Spinal cord (tissue), 10 donors: Measurements from ENCODE around the gene CDX1. TPM values are rescaled to one million over a fixed set of nuclear protein-coding genes. Genes with fewer than 3 reads are reported as not detected.

Experiments used
- DNase-seq, 6 donors: peaks; one replicate each; pipeline versions ENCODE4 v3.0.0 to v3.0.0-alpha.2; 2013 to 2015; ENCODE audit warnings: low spot score in 6 of 6, low read depth in 4 of 6
- H3K27ac ChIP-seq: one replicate; pipeline ENCODE4 v1.5.1; 2013; ENCODE audit warnings: low read depth, low read length, control low read depth
- H3K27me3 ChIP-seq: one replicate; pipeline ENCODE4 v1.6.1; 2013; ENCODE audit warnings: low read length; ENCODE audit not compliant: control insufficient read depth, insufficient read depth
- H3K36me3 ChIP-seq: one replicate; pipeline ENCODE4 v1.6.1; 2013; ENCODE audit warnings: low read length; ENCODE audit not compliant: control insufficient read depth, insufficient read depth
- H3K4me1 ChIP-seq: one replicate; pipeline ENCODE4 v1.6.1; 2013; ENCODE audit warnings: low read length; ENCODE audit not compliant: control insufficient read depth, insufficient read depth
- H3K4me3 ChIP-seq: one replicate; pipeline ENCODE4 v1.5.1; 2013; ENCODE audit warnings: low read depth, low read length, control low read depth
- H3K9me3 ChIP-seq: one replicate; pipeline ENCODE4 v1.6.1; 2013; ENCODE audit warnings: low read length; ENCODE audit not compliant: control insufficient read depth, insufficient read depth
- WGBS: methylation state at CpG from one replicate; pipeline ENCODE4 v1.1.5; 2013; ENCODE audit warnings: missing lambda C conversion rate; ENCODE audit not compliant: insufficient coverage; 5-methylcytosine and 5-hydroxymethylcytosine counted together
- polyA plus RNA-seq, 2 donors: library from polyadenylated mRNA; unstranded; fragments of 120-200 nt; gene quantifications; one replicate each; pipeline ENCODE4 v1.2.1, GENCODE V29; 2013; ENCODE audit not compliant: insufficient read length in 2 of 2
- total RNA-seq, 2 donors: library from RNA; depleted of rRNA in 1 of 2; stranded (reverse); fragments of 120-200 nt in 1 of 2; fragments of >200 nt in 1 of 2; gene quantifications; one replicate each; pipeline versions ENCODE4 v1.2.3 to v1.2.4, GENCODE V29; 2013 to 2014
- donor health status: healthy.

The CDX1 gene
- total and polyA plus RNA-seq, 4 donors: 0.28 TPM; not detected in 3

GRCh38 chr5:150152636-150153462, 13.7 kb upstream of the CDX1 start:
- Histone ChIP-seq H3K27me3 (peaks cover 5% of the 10 kb centered on the region), H3K4me3 (peak overlapping the region; percentile 16), H3K27ac (peak overlapping the region; percentile 96), H3K36me3 (no peaks in the 10 kb centered on the region), H3K9me3 (no peaks in the 10 kb centered on the region), H3K4me1 (peaks cover 84% of the 10 kb centered on the region)
- no peak for DNase-seq
- 61% methylated on average over 8 of the region's 12 CpGs for WGBS

DNA sequence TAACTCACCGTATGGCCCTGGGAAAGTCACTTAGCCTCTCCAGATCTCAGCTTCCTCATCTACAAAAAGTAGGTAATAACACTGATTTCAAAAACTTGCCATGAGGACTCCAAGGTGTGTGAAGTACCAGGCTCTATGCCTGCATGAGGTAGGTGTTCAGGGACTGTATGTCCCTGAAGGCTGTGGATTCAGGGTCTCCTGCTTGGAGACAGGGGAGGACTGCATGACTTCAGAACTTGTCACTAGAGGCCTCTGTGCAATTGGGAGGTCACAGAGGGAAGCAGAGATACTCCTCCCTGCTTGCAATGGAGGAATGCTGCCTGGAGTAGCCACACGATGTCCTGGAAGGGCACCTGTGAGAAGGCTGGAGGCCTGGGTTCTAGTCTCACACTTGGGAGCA, 13.1 kb upstream of the CDX1 start:
- Histone ChIP-seq H3K4me1 (peaks cover 83% of the 10 kb centered on the region), H3K27me3 (peaks cover 5% of the 10 kb centered on the region), H3K9me3 (no peaks in the 10 kb centered on the region), H3K36me3 (no peaks in the 10 kb centered on the region), H3K4me3 (peak overlapping the region; percentile 57), H3K27ac (peak overlapping the region; percentile 96)
- 57% methylated on average over 1 of the region's 2 CpGs for WGBS
- DNase-seq: no peak

GRCh38 chr5:150153957-150154617, 12.5 kb upstream of the CDX1 start:
- Histone ChIP-seq H3K36me3 (no peaks in the 10 kb centered on the region), H3K4me3 (peak overlapping the region; percentile 57), H3K9me3 (no peaks in the 10 kb centered on the region), H3K27me3 (peaks cover 5% of the 10 kb centered on the region), H3K27ac (peak overlapping the region; percentile 96), H3K4me1 (peaks cover 83% of the 10 kb centered on the region)
- DNase-seq: peak in 2 of 6 donors; percentile 51 to 69
- WGBS: 50% methylated on average over 9 of the region's 9 CpGs

DNA sequence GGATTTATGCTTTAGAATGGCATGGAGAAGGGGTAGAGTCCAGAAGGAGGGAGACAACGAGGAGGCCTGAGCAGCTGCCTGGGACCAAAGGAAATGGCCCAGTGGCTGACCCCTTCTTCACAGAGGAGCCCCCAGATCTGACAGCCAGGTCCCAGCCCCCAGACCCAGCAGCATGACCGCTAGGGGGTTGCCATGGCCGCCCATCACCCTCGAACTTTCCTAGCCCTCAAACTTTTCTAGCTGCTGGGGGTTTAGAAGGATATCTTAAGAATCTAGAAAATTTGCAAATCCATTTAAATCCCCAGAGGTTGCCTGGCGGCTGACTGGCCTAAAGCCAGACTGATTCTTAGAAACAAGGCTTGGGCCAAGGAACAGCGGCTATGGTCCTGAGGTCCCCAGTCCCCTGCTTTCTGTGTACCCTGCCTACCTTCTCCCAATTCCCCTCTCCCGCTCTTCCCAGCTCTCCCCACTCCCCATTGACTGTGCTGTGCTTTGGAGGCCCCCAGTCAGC, 11.9 kb upstream of the CDX1 start:
- Histone ChIP-seq H3K36me3 (no peaks in the 10 kb centered on the region), H3K4me1 (peaks cover 83% of the 10 kb centered on the region), H3K27me3 (peaks cover 5% of the 10 kb centered on the region), H3K27ac (peak overlapping the region; percentile 96), H3K4me3 (peak overlapping the region; percentile 57), H3K9me3 (no peaks in the 10 kb centered on the region)
- 47% methylated on average over 3 of the region's 7 CpGs for WGBS
- peak in 1 of 6 donors; percentile 32 for DNase-seq

DNA sequence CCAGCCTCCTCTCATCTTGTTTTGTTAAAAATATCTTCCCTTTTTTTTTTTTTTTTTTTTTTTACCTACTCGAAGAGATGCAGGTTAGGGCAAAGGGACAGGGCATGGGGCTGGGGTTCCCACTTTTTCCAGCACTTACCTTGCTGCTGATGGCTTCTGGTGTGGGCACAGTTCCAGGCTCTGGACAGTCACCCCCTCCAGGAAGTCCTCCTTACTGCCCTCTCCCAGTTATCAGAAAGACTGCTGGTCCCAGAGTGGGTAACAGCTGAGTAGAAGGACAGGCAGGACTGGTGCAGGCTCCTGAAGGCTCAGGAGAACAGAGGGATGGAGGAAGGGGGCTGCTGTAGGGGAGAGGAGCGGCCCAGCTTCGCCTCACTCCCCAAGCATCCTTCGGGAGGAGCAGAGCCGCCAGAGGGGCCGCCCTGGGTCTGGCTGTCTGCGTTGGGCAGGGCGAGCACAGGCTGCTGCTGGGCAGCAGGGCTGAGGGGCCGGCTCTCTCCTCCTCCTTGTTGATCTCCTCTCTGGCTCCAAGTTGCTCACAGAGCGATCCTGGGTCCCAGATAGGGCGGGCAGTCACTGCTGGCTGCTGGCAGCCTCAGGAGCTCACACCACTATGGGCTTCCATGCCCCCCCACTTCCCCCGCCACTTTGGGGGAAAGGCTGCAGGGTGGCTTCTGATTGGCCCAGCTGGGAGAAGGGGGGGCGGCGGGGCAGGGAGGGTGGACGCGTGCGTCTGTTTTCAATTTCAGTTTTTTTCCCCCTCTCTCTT, 11.1 kb upstream of the CDX1 start, which contains the start of gene PDGFRB:
TSS of gene PDGFRB (minus strand) at position 588 of the 769 bp plus-strand sequence. CDS start 18,798 bp downstream, outside the sequence.
- H3K4me3 ChIP-seq: peak within 1 kb of the TSS; percentile 57
- DNase-seq: peak in 4 of 6 donors; percentile 50 to 94 (median 76)
- peaks cover 5% of the 10 kb centered on the region for H3K27me3 ChIP-seq
- no peaks in the 10 kb centered on the region for H3K9me3 ChIP-seq
- peak within 1 kb of the TSS; percentile 96 for H3K27ac ChIP-seq
- WGBS: 5% methylated on average over 9 of the region's 17 CpGs
- H3K4me1 ChIP-seq: peaks cover 83% of the 10 kb centered on the region
- no peaks in the 10 kb centered on the region for H3K36me3 ChIP-seq

GRCh38 chr5:150156027-150156368, 10.6 kb upstream of the CDX1 start:
- Histone ChIP-seq H3K4me3 (peak overlapping the region; percentile 57), H3K27me3 (peaks cover 5% of the 10 kb centered on the region), H3K27ac (peak overlapping the region; percentile 96), H3K36me3 (no peaks in the 10 kb centered on the region), H3K4me1 (peaks cover 81% of the 10 kb centered on the region), H3K9me3 (no peaks in the 10 kb centered on the region)
- WGBS: 6% methylated on average over 6 of the region's 9 CpGs
- DNase-seq: no peak

DNA sequence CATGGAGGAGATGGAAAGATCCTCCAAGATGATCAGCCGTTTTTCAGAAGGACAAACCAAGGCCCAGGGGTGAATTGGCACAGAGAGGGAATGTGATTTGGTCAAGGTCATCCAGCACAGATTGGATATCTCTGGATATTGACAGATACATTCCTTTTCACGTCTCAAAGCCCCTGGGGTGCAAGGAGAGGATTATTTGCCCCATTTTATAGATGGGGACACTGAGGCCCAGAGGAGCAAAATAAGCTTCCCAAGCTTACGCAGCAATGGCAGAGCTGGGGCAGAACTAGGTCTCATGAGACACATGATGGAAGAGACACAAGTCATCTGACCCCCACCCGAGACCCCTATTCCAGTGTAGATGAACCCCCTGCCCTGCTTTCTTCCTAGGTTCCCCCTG, 10.0 kb upstream of the CDX1 start:
- Histone ChIP-seq H3K27me3 (peaks cover 5% of the 10 kb centered on the region), H3K36me3 (no peaks in the 10 kb centered on the region), H3K27ac (peak overlapping the region; percentile 96), H3K4me3 (no peak overlapping the region), H3K9me3 (no peaks in the 10 kb centered on the region), H3K4me1 (peaks cover 81% of the 10 kb centered on the region)
- WGBS: 94% methylated on average over 3 of the region's 4 CpGs
- DNase-seq: no peak

- Histone ChIP-seq H3K27ac (peak overlapping the region; percentile 31), H3K4me3 (no peak overlapping the region), H3K9me3 (no peaks in the 10 kb centered on the region), H3K36me3 (no peaks in the 10 kb centered on the region), H3K27me3 (peaks cover 5% of the 10 kb centered on the region), H3K4me1 (peaks cover 84% of the 10 kb centered on the region)
- DNase-seq: no peak
- WGBS: 86% methylated on average over 1 of the region's 3 CpGs
Measured at GRCh38 chr5:150157168-150157567, 9.4 kb upstream of the CDX1 start.

DNA sequence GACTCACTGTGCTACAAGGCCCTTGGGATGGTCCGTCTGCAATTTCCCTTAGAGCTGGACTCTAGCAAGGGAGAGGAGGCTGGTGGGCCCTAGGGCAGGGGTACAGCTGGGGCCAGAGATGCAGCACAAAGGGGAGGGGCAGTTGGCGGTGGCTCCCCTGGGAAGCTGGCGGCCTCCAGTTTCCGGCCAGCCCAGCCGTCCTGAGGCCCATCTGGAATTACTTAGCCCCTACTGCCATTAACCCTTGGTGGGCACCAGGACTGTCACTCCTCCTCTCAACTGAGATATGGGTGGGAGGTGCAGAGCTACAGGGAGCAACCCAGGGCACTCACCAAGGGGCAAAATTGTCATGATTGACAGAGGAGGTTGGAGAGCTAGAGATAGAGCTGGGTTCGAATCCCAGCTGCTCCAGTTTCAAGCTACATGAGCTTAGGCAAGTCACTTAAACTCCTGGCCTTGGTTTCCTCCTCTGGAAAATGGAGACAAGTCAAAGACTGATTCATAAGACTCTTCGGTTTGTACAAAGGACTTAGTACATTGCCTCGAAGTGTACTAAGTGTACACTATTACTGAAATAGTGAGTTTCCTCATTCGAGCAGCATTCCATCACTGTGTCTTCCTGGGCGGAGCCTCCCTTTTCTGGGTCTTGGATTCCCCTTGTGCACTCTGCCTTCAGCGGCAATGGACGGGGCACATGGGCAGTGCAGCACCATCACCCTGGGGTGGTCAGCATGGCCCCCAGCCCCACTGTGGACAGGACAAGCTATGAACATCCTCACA, 8.2 kb upstream of the CDX1 start:
- Histone ChIP-seq H3K36me3 (no peaks in the 10 kb centered on the region), H3K4me1 (peaks cover 77% of the 10 kb centered on the region), H3K4me3 (no peak overlapping the region), H3K27me3 (peaks cover 5% of the 10 kb centered on the region), H3K9me3 (no peaks in the 10 kb centered on the region), H3K27ac (peak overlapping the region; percentile 31)
- 56% methylated on average over 6 of the region's 12 CpGs for WGBS
- no peak for DNase-seq
